KMS-11 (cell line): ENCODE data around the gene PMIS2.

Experiments used
- H2AFZ ChIP-seq: fragments of 200-600 bp; sonication (generic); 2 replicates; pipeline ENCODE4 v1.6.1; 2016; ENCODE audit warnings: antibody characterized with exemption, mixed run types, low read depth
- H3K27ac ChIP-seq: fragments of 200-600 bp; sonication (generic); 2 replicates; pipeline ENCODE4 v1.6.1; 2016; ENCODE audit warnings: mild to moderate bottlenecking, mixed run types
- H3K27me3 ChIP-seq: fragments of 200-600 bp; sonication (generic); 2 replicates; pipeline ENCODE4 v1.6.1; 2017; ENCODE audit warnings: mild to moderate bottlenecking, low read depth, mixed run types, moderate library complexity; ENCODE audit not compliant: insufficient read depth
- H3K36me3 ChIP-seq: fragments of 200-600 bp; sonication (generic); 2 replicates; pipeline ENCODE4 v1.6.1; 2017; ENCODE audit warnings: mild to moderate bottlenecking, mixed run types; ENCODE audit not compliant: insufficient read depth
- H3K4me1 ChIP-seq: fragments of 200-600 bp; sonication (generic); 2 replicates; pipeline ENCODE4 v1.6.1; 2016; ENCODE audit warnings: mild to moderate bottlenecking, low read depth, mixed run types; ENCODE audit not compliant: poor library complexity, severe bottlenecking
- H3K4me2 ChIP-seq: fragments of 200-600 bp; sonication (generic); 2 replicates; pipeline ENCODE4 v1.7.0; 2016; ENCODE audit warnings: mild to moderate bottlenecking, mixed run types
- H3K4me3 ChIP-seq: fragments of 200-600 bp; sonication (generic); IDR thresholded peaks from 2 replicates; pipeline ENCODE4 v1.6.1; 2017; ENCODE audit warnings: low read depth, low read length, mixed read lengths; ENCODE audit not compliant: insufficient read depth
- H3K79me2 ChIP-seq: fragments of 200-600 bp; sonication (generic); 2 replicates; pipeline ENCODE4 v1.6.1; 2016; ENCODE audit warnings: low read depth, mixed run types; ENCODE audit not compliant: insufficient read depth
- H3K9ac ChIP-seq: fragments of 200-600 bp; sonication (generic); 2 replicates; pipeline ENCODE4 v1.6.1; 2016; ENCODE audit warnings: mild to moderate bottlenecking, mixed run types
- H4K20me1 ChIP-seq: fragments of 200-600 bp; sonication (generic); 2 replicates; pipeline ENCODE4 v1.6.1; 2016; ENCODE audit warnings: mild to moderate bottlenecking, mixed run types; ENCODE audit not compliant: insufficient read depth
- CTCF ChIP-seq: fragments of 200-600 bp; sonication (generic); conservative IDR thresholded peaks from 2 replicates; pipeline ENCODE4 v1.6.1; 2017; ENCODE audit warnings: low read depth, mild to moderate bottlenecking, antibody characterized with exemption, low read length, moderate library complexity, mixed read lengths

Gene PMIS2

GRCh38 chr19:35571406-35571965 lies 14.5 kb upstream of the PMIS2 start:
- no peaks in the 10 kb centered on the region for H3K36me3 ChIP-seq
- no peak overlapping the region for H3K4me2 ChIP-seq
- H3K79me2 ChIP-seq, result no peaks in the 10 kb centered on the region
- H3K4me3 ChIP-seq, result no peak overlapping the region
- H3K27ac ChIP-seq, result no peak overlapping the region
- H4K20me1 ChIP-seq, result no peaks in the 10 kb centered on the region
- H3K4me1 ChIP-seq, result no peaks in the 10 kb centered on the region
- TF ChIP-seq CTCF, result no peak
- H3K9ac ChIP-seq, result no peak overlapping the region
- H2AFZ ChIP-seq, result no peak overlapping the region
- peaks cover 20% of the 10 kb centered on the region; the same call in 1 of the 2 replicates for H3K27me3 ChIP-seq

GRCh38 chr19:35577918-35578317 lies 8.1 kb upstream of the PMIS2 start:
- no peaks in the 10 kb centered on the region for H4K20me1 ChIP-seq
- no peak overlapping the region for H3K4me3 ChIP-seq
- no peaks in the 10 kb centered on the region for H3K4me1 ChIP-seq
- no peak overlapping the region for H3K9ac ChIP-seq
- H3K36me3 ChIP-seq, result no peaks in the 10 kb centered on the region
- H3K27me3 ChIP-seq, result peaks cover 8% of the 10 kb centered on the region; the same call in 1 of the 2 replicates
- no peak overlapping the region for H3K27ac ChIP-seq
- no peak overlapping the region for H3K4me2 ChIP-seq
- TF ChIP-seq CTCF, result no peak
- no peak overlapping the region for H2AFZ ChIP-seq
- H3K79me2 ChIP-seq, result no peaks in the 10 kb centered on the region

GRCh38 chr19:35578707-35579106 lies 7.3 kb upstream of the PMIS2 start:
- H3K4me2 ChIP-seq, result no peak overlapping the region
- H3K27me3 ChIP-seq, result peaks cover 16% of the 10 kb centered on the region; the same call in 1 of the 2 replicates
- no peak for TF ChIP-seq CTCF
- no peak overlapping the region for H3K9ac ChIP-seq
- no peaks in the 10 kb centered on the region for H4K20me1 ChIP-seq
- H3K36me3 ChIP-seq, result no peaks in the 10 kb centered on the region
- no peaks in the 10 kb centered on the region for H3K79me2 ChIP-seq
- H3K4me3 ChIP-seq, result no peak overlapping the region
- no peak overlapping the region for H2AFZ ChIP-seq
- no peaks in the 10 kb centered on the region for H3K4me1 ChIP-seq
- H3K27ac ChIP-seq, result no peak overlapping the region

GRCh38 chr19:35582760-35583159 lies 3.2 kb upstream of the PMIS2 start:
- H3K79me2 ChIP-seq, result no peaks in the 10 kb centered on the region
- peaks cover 31% of the 10 kb centered on the region; the same call in 1 of the 2 replicates for H3K27me3 ChIP-seq
- no peak for TF ChIP-seq CTCF
- H3K27ac ChIP-seq, result no peak overlapping the region
- no peaks in the 10 kb centered on the region for H3K36me3 ChIP-seq
- no peak overlapping the region for H3K9ac ChIP-seq
- H3K4me3 ChIP-seq, result no peak overlapping the region
- no peak overlapping the region for H2AFZ ChIP-seq
- no peak overlapping the region for H3K4me2 ChIP-seq
- no peaks in the 10 kb centered on the region for H3K4me1 ChIP-seq
- H4K20me1 ChIP-seq, result no peaks in the 10 kb centered on the region
